ENCODE results near the gene CNBD2. TPM values are rescaled to one million over a fixed set of nuclear protein-coding genes. Genes with fewer than 3 reads are reported as not detected.
"Not testable (repeated sequence)": the region's sequence is repeated elsewhere in the genome, so short reads cannot be mapped to it uniquely, and the experiment has no call there.

The CNBD2 gene
- 2.9 TPM for total RNA-seq
- long read RNA-seq, partial matches to known transcripts: 0 of 2 reads
- long read RNA-seq, other reads (novel, unspliced or antisense): 0 of 2 reads

GRCh38 chr20:35967979-35968640, at the start of gene CNBD2:
Gene CNBD2, plus strand, starts transcription at chr20:35968590. Its CDS starts 173 bp downstream, at chr20:35968763.
- DNase-seq (ENCODE audit: low spot score): no peak

DNA sequence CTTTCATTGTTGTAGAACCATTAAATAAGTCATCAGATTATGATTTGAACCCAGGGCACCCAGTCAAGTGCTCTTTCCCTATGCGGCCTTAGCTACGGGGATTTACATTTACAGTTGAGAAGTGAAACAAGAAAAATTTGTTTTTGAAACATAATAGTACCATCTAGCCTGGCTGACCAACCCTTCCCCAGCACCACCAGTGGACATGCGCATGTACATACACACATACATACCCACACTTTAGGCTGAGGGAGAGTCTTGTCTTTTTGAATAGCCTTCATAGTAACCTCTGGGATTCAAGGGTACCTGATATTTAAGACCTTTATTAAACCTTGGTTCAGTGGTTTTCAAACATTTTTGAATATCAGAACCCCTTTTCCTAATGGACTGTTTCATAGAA, 47.9 kb upstream of the CNBD2 start:
- DNase-seq (ENCODE audit: low spot score): no peak

DNA sequence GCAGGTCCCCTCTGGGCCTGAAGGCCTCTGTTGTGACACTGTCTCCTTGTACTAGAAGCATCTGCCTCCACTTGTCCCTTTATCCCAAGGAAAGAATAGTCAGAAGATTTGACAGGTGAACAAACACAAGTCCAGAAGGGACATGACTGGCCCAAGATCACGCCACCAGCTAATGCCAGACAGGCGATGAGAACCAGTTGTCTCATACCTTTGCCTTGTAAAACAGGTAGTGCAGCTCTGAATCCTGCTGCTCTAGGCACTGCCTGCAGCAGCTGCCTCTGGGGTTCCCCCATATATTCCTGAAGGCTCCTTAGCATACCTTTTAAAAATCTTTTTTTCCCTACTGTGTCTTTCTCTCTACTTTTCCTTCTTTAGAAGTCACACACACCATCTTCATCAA, 39.1 kb upstream of the CNBD2 start:
- no peak for DNase-seq (ENCODE audit: low spot score)

- DNase-seq (ENCODE audit: low spot score): no peak
Observed at GRCh38 chr20:35934050-35934449, 34.3 kb upstream of the CNBD2 start.

DNA sequence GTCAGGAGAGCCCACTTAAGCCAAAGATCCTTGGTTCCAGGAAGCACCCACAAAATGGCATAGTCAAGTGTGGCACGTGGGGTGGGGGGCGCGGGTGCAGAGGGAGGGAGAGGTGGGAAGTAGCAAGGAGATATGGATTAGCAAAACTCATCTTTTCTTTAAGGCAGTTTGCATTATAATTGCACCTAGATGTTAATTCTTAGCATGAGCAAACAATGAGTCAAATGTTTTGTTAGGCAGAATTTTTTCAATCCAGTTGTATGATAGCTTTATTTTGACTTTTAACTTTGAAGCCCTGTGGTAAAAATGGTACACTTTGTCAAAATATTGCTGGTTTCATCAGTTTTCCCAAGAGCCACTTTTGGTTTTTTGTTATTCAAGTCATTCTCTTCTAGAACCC, 29.1 kb upstream of the CNBD2 start:
- no peak for DNase-seq (ENCODE audit: low spot score)

DNA sequence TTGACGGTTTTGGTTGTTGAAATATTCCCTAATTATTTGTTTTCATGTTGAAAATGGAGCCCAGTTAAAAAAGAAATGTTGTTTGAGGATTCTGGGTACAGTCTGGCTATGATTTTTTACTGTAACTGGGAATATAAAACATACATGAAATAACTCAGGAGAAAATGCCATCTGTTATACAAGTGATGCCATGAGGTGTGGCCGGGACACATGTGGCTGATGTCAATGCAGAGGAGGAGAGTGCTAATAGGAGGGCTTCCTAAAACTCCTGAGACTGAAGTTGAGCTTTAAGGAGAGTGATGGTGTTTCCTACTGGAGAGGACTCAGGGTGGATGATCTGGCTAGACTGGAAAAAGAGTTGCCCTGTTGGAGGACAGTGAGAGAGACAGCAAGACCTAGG, 26.8 kb upstream of the CNBD2 start:
- DNase-seq (ENCODE audit: low spot score): no peak

GRCh38 chr20:35942243-35942642, 26.1 kb upstream of the CNBD2 start:
- no peak for DNase-seq (ENCODE audit: low spot score)

- no peak for DNase-seq (ENCODE audit: low spot score)
Observed at GRCh38 chr20:35947489-35947888, 20.9 kb upstream of the CNBD2 start.

DNA sequence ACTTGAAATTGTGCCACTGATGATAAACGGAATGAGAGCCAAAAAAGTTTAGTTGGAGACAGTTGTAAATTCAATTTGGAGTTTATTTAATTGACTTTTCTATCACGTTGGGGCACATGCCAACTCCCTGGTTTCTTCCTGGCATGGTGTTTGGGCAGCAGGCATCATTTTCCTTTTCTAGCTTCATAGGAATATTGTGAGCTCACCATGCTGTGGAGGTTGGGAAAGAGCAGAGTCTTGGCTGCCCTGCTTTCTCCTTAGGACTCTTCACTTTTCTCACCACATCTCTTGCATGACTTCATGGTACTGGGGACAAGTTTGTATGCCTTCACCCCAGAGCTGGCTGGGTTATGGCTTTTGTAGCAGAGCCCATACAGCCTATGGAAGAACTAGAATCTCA, 20.5 kb upstream of the CNBD2 start:
- no peak for DNase-seq (ENCODE audit: low spot score)

DNA sequence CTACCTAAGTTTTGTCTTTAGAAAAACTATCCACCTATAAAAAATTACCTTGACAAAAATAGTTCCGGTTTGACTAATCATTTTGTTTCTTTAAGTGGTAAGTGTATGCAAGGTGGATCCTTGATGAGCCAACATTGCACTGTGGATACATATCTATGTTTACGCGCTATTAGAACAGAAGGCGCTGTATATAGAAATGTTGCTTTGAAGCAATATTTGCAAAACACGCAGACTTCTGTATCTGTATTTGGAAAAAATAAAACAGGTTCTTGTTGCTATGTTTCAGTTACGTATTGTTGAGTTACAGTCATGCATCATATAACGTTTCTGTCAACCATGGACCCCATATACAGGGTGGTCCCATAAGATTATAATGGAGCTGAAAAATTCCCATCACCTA, 18.3 kb upstream of the CNBD2 start:
- DNase-seq (ENCODE audit: low spot score): no peak

DNA sequence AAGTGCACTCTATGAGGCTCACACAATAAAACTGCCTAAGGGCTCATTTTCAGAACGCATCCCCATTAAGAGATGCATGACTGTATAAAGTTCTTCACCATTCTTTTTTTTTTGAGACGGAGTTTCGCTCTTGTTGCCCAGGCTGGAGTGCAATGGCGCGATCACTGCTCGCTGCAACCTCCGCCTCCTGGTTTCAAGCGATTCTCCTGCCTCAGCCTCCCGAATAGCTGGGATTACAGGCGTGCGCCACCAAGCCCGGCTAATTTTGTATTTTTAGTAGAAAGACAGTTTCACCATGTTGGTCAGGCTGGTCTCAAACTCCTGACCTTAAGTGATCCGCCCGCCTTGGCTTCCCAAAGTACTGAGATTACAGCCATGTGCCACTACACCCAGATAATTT, 16.3 kb upstream of the CNBD2 start:
- not testable (repeated sequence) for DNase-seq (ENCODE audit: low spot score)

- DNase-seq (ENCODE audit: low spot score): no peak
Observed at GRCh38 chr20:35952480-35953386, 15.7 kb upstream of the CNBD2 start.

GRCh38 chr20:35953387-35954199, 14.8 kb upstream of the CNBD2 start:
- peak; percentile 94 for DNase-seq (ENCODE audit: low spot score)

- peak; percentile 98 for DNase-seq (ENCODE audit: low spot score)
Observed at GRCh38 chr20:35954200-35954906, 14.0 kb upstream of the CNBD2 start, which contains the start of gene SCAND1. Gene SCAND1, minus strand, starts transcription at chr20:35954502. Its CDS starts 218 bp downstream, at chr20:35954284.

GRCh38 chr20:35954907-35955251, 13.5 kb upstream of the CNBD2 start:
- no peak for DNase-seq (ENCODE audit: low spot score)

DNA sequence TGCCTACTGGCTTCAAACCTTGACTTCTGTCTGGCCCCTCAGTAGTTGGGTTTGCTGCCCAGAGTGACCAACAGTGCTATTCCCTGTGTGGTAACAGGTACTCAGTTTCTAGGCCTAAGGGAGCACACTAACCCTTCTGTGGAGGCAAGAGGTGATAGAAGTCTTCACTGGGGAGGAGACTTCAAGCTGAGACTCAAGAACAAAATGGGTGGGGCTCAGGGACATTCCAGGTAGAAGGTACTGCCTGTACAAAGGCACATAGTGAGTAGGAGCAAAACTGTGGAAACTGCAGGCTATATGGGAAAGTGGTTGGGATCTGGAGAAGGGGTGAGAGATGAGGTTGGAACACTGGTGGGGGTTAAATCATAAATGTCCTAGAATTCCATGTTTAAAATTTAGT, 11.8 kb upstream of the CNBD2 start:
- DNase-seq (ENCODE audit: low spot score): no peak

GRCh38 chr20:35959291-35959690, 9.1 kb upstream of the CNBD2 start:
- DNase-seq (ENCODE audit: low spot score): not testable (repeated sequence)

GRCh38 chr20:35963878-35964277, 4.5 kb upstream of the CNBD2 start:
- DNase-seq (ENCODE audit: low spot score): no peak

DNA sequence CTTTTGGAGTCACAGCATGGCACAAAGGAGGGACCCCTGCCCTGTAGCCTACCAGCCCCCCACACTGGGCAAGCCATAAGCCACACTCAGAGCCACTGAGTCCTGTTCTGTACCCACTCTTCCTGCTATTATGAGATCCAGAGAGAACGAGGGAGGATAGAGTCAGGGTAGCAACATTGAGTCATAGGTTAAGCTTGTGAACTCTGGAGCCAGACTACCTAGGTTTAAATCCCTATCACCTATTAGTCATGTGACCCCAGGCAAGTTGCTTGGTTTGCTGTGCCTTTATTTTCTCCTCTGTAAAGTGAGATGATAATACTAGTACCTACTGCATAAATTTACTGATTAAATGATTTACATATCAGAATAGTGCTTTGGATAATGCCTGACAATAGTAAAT, 540 bp downstream of the CNBD2 start:
- DNase-seq (ENCODE audit: low spot score): no peak

DNA sequence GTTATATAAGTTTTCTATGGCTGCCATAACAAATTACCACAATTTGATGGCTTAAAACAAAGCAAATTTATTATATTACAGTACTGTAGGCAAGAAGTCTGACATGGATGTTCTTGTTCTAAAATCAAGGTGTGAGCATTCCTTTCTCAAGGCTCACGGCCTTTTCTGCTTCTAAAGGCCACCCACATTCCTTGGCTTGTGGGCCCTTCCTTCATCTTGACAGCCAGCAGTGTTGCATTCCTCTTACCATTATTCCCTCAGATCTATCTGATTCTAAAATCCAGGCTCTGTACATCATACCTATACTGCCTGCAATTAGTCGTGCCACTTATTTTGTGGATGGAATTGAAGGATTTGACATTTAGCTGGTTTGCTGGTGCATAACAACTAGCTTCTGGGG, 3.6 kb downstream of the CNBD2 start:
- no peak for DNase-seq (ENCODE audit: low spot score)

DNA sequence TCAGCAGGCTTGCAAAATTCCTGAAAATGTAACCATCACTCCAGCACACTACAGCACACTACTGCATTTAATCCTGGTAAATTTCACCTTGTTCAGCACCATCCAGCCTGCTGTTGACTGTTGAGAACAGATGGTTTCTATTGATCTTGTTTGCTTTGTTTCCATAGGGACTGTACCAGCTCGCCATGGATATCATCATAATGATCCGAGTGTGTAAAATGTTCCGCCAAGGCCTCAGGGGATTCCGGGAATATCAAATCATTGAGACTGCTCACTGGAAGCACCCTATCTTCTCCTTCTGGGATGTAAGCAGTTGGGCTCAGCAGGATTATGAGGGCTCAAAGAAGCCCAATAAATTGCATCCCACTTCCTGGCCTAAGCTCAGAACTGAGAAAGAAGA, 4.1 kb downstream of the CNBD2 start:
- DNase-seq (ENCODE audit: low spot score): no peak
